WTC11 (cell line): ENCODE data around the gene RBP5.

Experiments used
- CTCF ChIP-seq: fragments of 200-600 bp; IDR thresholded peaks from 2 replicates; pipeline ENCODE4 v1.8.0; 2022; ENCODE audit warnings: antibody characterized with exemption
- SP1 ChIP-seq: sonication (generic); formaldehyde crosslinking; conservative IDR thresholded peaks from 2 replicates; pipeline ENCODE4 v1.8.1; 2022; ENCODE audit warnings: missing genetic modification reagents
- ZNF281 ChIP-seq: sonication (generic); formaldehyde crosslinking; IDR thresholded peaks from 2 replicates; pipeline ENCODE4 v1.8.0; 2023; ENCODE audit warnings: mild to moderate bottlenecking, missing genetic modification reagents

- TF ChIP-seq SP1 = no peak
- no peak for TF ChIP-seq ZNF281 (CRISPR knock-in tag)
- TF ChIP-seq CTCF = no peak
These were observed 34.8 kb downstream of the RBP5 start for GRCh38 chr12:7093892-7094291.
